Suppressor macrophage treated with lipopolysaccharide for 1 hour (primary cell): Measurements from ENCODE around the gene TACC2.

Experiments used
- DNase-seq, 3 donors: peaks; one replicate each; pipeline ENCODE4 v3.0.0-alpha.2; 2020 to 2022

The TACC2 gene

DNA sequence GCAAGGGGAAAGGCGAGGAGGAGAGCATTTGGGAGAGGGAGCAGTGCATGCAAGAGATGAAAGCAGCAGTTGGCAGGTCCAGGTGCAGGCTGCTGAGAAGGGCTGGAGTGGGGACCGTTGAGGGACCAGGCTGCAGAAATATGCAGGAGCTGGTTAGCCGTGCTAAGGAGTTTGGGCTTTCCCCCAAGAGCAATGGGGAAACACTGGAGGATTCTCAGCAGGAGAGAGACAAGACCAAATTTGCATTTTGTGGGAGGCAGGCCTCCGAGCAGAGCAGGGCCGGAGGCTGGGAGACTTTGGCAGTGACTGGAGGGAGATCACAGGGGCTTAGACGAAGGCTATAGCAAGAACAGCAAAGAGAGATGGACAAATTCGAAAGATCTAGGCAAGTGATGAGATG, 293.9 kb downstream of the TACC2 start:
- no peak for DNase-seq

DNA sequence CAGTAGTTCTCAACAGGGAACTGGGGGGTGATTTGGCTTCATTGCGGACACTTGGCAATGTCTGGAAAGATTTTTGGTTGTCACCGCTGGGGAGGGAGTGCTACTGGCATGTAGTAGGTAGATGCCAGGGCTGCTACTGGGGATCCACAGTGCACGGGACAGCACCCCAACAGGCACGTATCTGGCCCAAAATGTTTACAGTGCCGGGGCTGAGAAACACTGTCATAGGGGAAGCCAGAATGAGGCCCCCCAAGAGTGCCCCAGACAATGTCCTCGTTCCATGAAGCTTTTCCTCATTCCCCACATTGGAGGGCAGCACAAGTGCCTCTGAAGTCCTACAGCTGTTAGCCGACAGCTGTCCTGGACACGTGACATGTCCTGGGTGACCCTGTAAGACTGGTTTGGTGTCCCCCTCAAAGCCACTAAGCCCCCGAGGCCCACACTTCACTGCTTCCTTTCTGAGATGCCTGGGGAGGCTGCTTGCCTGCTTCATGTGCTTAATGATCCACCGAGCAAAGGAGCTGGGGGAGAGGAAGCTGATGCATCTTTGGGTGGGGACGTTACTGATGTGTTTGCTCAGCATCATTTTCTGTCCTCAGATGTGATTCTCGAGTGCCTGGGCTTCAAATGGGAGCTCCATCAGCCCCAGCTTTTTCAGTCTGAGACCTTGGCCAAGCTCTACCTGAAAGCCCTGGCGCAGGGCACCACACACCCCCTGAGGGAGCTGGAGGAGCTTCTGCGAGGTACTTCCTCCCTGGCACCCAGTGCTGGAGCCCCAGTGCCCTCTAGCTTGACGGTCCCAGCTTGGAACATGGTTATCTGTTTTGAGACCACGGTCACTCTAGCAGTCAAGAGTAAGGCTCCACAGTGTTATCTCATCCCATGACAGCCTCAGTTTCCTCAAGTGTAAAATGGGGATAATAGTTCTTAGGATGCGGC, 296.8 kb downstream of the TACC2 start:
- DNase-seq: no peak

DNA sequence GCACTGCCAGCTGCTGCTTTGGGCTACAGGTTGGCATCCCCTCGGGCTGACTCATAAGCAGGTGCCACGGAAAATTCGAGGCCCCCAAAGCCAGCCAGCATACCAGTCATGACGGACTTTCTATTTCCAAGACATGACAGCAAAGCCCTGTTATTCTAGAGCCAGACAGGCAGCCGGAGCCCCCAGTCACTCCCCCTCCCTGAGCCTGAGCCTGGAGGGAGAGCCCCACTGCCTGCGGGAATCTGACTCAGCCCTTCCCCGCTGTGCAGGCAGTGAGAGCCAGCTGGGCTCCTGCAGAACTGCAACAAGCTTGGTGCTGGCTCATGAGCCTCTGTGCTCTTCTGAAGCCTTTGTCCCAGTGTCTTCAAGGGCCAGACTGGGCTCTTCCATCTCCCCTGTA, 297.9 kb downstream of the TACC2 start:
- DNase-seq: no peak

DNA sequence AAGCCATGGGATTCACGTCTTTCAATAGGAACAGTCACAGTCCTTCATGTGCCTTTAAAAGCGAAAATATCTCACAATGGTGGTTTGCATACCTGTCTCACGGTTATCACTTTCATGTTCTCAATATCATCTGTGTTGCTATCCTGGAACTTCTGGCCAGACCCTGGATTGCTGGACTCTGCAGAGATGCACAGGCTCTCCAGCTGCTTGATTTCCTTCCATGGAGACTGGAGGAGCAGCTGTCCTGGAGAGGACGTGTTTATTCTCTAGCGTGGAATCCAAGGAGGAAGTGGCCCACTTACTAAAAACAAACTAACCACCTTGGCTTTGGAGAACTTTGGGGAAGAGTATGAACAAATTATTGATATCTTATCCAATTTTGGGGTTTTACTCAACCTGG, 298.6 kb downstream of the TACC2 start:
- DNase-seq: no peak

DNA sequence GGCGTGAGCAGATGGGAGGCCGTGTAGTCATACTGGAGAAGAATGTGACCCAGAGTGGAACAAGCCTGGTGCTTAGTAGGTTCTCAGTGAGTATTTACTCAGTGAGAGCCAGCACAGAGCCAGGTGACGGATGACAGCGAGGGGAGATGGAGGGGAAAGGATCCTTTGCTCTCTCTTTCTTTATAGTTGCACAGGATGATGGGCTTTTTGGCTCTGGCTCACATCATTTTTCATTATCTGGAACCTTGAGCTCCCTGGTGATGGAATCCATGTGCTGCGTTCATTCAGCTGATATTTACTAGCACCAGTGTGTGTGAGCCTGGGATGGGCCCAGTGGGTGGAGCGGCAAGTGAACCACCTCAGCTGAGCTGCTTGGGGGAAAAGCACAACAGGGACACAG, 299.3 kb downstream of the TACC2 start:
- no peak for DNase-seq

DNA sequence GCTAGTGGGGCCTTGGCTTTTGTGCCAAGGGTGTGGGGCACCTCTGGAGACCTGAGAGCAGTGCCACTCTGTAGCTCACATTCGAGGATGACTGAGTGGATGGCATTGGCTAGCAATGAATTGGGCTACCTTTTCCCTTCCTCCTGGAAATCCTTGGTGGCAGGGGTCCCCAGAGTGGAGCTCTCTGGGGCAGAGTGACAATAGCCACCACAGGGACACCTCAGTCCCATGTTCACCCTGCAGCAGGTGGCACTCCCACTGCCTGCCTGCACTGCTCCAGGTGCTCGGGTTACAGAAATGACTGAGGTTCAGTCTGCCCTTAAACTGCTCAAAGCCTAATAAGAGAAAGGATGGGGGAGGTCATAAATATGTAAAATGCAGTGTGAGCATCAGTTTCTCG, 300.0 kb downstream of the TACC2 start:
- no peak for DNase-seq

DNA sequence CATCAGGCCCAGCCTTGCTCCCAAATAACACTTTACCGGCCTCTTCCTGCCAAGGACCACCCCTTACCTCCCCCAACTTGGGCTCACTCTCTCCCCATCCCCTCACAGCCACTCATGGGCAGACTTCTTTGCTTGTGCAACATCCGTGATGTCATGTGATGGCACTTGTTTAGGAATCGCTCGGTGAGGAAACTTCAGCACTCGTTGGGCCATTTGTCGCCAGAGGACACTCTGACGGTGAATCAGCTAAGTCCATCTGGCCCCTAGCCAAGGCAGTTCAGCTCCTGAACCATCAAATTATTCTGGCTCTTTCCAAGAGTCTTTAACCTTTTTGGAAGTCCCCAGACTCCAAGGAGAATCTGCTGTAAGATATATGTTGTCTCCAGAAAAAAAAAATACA, 301.4 kb downstream of the TACC2 start:
- no peak for DNase-seq

DNA sequence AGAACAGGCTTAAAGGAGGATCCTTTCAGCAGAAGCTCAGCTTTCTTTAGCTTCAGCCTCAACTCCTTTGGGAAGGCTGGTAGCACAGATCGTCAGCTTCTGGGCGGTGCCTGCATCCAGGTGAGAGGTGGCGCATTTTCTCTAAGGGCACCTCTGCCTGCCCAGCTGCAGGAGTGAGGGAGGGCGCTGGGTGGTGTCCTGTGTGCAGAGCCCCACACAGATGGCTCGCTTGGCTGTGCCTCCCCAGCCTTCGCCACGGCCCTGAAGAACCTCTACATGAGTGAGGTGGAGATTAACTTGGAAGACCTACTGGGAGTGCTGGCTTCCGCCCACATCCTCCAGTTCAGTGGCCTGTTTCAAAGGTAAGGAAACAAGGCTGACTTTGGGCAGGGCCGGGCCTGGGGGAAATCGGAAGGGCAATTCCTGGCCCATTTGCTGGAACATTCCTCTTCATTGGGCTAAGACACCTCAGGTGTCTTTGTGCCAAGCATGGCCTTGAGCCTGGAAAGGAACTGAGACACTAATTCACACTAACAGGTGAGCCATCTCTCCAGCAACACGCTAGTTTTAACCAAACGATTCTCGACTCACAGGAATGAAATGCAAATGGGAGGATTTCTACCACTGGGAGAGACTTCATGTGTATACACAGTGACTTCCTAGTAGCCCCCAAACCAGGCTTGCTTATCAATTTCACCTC, 302.0 kb downstream of the TACC2 start:
- no peak for DNase-seq

DNA sequence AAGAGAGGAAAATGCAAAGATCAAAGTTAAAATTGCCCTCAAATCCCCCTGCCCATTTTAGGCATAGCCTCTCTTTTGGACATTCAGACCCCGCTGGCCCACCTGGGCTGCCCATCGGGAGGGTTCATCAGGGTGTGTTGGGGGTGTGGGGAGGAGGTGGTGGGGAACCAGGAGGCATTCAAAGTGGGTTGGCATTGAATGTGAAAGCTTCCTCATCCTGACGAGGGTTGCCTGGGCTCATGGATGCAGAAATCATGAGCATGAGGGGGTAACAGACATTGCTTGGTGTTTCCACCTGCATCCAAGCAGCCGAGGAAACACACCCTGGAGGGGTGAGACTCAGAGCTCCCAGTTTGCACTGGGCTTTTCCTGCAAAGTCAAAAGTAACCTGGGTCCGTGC, 302.8 kb downstream of the TACC2 start:
- DNase-seq: no peak

DNA sequence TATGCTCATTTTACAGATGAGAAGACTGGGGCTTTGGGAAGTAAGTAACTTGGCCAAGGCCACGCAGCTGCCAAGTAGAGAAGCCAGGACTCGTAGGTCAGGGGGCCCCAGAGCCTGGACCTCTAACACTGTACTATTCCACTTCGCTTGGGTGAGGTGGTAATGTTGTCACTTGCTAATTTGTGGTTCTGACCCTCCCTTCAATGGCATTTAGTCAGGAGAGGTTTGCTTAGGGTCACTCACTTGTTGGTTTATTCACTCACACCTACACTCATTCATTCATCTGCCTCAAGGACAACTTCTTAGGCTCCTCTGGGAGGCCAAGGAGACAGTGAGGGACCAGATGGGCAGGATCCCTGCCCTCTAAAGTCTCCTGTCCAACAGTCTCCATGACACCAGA, 303.4 kb downstream of the TACC2 start:
- no peak for DNase-seq

DNA sequence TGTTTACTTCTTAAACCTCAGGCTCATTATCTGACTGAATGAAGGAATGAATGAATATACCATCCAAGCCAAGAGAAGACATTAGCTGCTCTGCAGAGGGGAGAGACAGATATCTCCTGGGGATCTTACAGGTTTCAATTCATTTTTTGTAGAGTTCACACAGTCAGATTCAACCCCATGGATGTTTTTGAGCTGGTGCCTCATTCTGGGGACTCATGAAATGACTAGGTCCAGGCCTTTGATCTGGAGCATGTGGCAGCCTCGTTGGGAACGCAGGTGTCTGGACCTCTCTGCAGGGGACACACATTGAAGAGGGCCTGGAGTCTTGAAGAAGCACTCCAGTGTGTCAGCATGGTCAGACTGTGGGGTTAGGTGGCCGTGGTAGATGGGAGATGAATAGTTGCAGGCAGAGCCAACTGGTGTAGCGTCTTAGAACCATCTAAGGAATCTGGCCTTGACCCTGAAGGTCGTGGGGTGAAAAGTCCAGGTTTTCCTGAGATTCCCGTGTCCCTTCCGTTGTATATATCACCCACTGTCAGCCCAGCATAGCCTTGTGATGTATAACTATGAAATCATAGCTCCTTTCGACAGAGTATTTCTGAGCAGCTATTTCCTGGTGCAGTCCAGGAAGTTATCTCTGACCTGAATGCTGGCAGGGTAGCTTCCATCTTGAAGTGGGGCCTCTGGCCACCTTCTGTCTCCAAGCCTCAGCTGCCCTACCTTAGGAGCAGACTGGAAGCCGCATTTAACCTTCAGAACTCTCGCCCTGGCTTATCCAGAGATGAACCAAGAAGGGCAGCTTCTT, 304.4 kb downstream of the TACC2 start:
- no peak for DNase-seq

DNA sequence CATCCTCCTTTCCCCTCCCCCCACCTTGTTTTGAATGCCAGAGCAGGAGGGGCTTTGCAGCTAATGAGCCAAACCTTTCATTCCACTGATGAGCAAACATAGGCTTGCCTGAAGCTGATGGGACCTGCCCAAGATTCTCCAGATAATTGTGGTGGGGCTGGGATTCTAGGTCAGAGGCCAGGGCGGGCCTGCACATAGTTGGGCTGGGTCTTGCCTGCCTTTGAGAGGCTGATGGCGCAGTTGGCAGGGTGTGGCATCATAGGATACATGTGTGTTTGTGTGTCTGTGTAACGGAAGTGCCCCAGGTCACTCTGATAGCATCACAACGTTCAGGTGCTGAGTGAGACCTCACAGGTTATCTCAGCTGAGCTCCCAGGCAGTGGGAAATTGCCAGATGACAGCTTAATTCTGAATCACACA, 305.0 kb downstream of the TACC2 start:
- no peak for DNase-seq

DNA sequence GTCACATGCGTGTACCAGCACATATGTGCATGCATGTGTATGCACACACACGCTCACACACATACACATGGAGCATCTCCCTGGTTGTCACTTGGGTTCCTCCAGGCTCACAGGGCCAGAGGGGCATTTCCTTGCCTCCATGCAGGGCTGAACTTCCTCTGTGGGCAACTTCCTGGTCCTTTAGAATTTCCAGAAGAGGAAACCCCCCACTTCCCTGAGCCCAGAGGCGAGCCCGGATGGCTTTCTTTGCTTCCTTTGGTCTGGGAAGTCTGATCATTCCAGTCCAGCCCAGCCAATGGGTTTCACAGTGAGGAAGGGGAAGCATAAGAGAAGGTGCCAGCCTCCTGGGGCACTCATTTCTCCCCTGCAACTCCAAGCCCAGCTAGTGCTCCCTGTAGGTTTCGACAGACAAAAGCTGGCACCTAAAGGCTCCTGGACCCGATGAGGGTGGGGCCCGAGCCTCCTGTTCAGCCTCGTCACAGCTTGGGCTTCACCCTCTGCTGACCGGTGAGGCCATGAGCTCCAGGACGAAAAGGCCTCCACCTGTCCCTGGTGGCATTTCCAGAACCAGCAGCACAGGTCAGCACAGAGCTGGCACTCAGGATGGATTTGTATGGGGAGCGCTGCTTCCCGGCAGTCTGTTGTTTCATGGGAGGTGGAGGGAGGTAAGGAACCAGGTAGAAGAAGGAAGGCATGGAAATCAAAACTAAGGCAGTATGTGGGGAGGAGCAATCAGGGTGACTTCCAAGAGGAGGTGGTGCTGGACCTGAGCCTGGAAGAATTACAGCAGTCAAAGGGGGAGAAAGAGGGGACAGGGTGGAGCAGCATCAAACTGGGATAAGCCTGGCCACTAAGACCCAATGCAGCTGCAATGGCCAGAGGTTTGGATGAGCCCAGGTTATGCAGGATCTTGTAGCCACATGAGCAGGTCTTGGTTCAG, 305.8 kb downstream of the TACC2 start:
- peak in 2 of 3 donors; percentile 14 to 19 for DNase-seq

DNA sequence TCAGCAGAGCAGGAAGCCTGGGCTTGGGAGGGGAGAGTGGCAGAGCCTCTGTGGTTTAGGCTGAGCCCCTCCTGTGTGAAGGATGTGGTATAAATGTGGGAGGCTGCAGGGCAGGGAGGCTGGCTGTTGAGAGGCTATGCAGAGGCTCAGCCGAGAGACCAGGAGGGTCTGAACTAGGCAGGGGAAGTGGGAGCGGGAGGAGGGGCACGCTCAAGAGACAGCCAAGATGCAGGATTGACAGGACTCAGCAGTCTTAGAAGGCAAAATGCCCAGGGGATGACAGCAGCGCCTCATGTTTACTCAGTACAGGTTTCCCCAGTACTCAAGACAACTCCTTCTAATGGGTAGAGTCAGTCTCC, 306.5 kb downstream of the TACC2 start:
- DNase-seq: no peak

DNA sequence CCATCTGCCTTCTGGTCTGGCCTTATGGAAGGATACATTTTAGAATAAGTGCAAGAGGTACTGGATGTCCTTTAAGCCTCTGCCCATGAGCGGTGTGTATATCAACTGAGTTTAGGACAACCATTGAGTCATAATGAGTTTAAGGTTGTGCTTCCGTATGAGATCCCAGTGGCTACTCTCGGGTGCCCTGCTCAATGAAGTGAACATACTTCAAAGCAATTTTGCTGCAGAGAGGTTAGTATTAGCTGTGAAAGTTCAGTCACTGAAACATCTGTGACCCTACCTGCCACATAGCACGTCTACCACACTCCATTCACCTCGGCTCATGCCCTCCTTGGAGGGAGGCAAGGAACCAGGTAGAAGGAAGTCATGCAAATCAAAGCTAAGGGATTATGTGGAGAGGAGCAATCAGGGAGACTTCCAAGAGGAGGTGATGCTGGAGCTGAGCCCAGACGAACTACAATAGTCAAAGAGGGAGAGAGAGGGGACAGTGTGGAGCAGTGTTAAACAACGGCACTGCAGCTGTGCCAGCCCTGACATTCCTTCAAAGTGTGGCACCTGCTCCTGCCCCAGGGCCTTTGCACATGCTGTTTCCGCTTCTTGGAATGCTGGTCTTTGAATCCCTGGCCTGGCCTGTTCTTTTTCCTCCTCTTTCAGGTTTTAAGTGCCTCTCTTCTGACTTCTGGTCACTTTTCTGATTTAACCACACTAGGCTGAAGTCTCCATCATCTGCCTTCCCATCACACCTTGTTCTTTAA, 307.6 kb downstream of the TACC2 start:
- DNase-seq: no peak

DNA sequence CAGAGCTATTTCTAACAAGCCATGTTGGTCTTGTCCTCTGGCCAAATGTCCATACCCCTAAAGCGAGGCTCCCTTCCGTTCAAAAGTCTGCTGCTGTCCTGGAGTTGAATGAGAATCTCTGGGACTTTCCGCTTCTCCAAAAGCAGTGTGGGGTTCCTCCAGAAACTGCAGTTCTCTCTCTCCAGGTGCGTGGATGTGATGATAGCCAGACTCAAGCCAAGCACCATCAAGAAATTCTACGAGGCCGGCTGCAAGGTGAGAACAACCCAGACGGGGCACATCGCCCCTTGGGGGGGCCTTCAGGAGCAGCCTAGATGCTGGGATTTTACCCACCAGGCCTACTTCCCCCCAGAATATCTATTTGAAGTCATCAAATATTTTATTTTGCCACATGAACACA, 308.6 kb downstream of the TACC2 start:
- DNase-seq: no peak

DNA sequence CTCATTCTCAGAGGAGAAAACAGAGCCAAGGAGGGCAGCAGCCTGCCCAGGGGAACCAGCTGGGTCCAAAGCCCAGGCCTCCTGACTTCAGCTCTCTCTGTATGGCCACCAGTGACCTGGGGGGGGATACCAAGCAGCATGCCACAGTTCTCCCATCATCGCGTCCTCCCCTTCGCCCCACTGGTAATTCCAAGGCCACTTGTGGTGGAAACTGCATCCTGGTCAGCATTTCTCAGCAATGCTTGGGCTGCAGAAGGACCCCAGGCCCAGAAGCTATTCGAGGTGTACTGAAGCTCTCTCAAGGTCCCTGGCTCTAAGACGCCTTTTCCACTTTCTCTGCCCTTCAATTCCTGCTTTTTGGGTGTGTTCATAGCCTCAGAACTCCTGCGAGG, 309.2 kb downstream of the TACC2 start:
- no peak for DNase-seq

DNA sequence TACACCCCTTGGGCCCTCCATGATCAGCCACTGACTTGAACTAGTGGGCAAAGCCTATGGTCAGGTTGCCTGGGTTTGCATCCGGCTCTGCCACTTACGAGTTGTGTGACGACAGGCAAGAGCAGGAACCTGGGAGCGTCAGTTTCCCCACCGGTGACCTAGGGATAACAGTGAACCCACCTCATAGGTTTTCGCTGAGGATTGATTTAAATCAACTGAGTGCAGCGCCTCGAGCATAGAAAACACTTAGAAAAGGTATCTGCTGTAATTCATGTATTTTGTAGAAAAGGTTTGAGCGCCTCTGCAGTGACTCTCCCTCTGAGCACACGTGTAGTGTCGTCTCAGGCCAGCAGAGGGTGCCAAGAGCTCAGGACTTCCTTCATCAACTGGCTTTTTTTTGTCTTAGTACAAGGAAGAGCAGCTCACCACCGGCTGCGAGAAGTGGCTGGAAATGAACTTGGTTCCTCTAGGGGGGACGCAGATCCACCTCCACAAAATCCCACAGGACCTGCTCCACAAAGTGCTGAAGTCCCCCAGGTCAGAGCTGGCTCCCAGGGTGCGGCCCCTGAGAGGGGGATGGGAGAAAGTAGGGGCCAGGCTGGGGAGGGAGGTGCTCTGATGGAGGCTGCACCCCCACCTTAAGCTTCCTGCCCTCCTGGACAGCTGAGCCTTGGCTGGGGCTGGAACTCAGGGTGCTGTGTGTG, 309.8 kb downstream of the TACC2 start:
- peak; percentile 78 to 86 (median 83) for DNase-seq

DNA sequence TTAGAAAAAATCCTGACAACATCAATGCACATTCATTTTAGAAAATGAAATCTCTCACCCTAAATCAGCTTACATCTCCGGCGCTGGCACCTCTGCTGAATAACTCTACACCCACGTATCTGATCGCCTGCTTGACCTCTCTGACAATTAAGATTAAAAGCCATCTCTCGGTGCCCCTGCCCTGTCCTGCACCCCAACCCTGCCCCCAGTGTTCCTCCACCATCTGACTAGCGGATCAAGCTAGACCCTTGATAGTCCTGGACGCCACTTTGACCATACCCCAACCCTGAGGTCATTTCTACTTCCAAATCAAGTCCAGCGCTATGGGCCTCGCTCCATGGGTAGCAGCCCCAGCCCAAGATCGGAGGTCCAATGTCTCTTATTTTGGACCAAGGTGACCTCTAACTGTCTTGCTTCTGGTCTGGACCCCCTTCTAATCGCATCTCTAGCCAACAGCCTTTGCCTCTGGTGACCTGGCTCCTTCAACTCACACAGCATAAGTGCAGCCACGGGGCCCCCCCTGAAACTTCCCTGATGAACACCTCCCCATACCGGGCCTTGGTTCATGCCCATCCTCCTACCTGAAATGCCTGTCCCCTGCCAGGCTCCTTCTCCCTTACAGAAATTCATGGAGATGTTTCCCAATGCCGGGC, 310.6 kb downstream of the TACC2 start:
- peak in 2 of 3 donors; percentile 14 to 23 for DNase-seq

DNA sequence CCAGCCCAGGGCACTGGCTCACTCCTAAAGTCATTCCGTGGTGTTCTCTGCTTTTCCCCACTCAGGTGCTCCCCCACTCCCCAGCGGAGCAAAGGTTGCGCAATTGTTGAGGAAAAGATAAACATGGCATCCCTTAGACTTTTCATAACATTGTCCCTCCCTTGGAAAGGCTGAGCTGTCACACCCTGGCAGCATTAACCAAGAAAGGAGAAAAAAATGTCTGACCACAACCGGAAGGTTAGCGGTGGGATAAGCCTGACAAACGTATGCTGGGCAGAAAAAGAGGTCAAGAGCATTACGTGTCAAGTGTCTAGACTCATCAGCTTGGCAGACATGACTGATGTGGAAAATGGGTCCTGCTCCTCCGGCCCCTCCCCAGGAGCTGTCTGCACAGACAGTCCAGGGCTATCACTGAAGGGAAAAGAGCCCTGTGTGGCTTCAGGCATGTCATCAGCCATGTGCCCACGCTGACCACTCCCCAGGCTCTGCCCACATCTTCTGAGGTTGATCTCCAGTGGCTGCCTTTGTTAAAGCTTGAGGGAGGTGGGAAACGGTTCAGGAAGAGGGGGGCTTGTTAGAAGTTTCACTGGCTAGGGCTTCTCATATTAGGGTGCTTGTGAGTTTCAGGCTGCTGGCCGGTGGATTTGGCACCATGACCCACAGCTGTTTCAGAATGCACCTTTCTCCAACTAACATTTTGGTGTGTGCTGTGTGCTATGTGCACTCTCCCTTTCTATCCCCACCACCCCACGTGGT, 312.3 kb downstream of the TACC2 start:
- DNase-seq: no peak
